HG03139 (cell line): ENCODE data around the gene ZNF154.
"Not testable (repeated sequence)": the region's sequence is repeated elsewhere in the genome, so short reads cannot be mapped to it uniquely, and the experiment has no call there.

Experiments
- ATAC-seq: cut with Tn5 transposase; IDR thresholded peaks from one replicate; pipeline ENCODE4 v1.9.1; 2021; ENCODE audit not compliant: unreplicated experiment

The ZNF154 gene

GRCh38 chr19:57708641-57709361 lies at the start of gene ZNF154:
TSS of gene ZNF154 (minus strand) at chr19:57709204. CDS start at chr19:57708971, 233 bp downstream.
- ATAC-seq = no peak

GRCh38 chr19:57757941-57758340 lies 48.9 kb upstream of the ZNF154 start:
- ATAC-seq = no peak

- ATAC-seq = no peak
These were observed 46.0 kb upstream of the ZNF154 start for GRCh38 chr19:57755031-57755430.

GRCh38 chr19:57754091-57754673 lies 45.2 kb upstream of the ZNF154 start:
- ATAC-seq = no peak

GRCh38 chr19:57748029-57748428 lies 39.0 kb upstream of the ZNF154 start:
- ATAC-seq = no peak

- no peak for ATAC-seq
These were observed 38.4 kb upstream of the ZNF154 start for GRCh38 chr19:57747472-57747807.

GRCh38 chr19:57746580-57747471 lies 37.8 kb upstream of the ZNF154 start, which contains the start of gene ZNF776:
TSS of gene ZNF776 (plus strand) at chr19:57746815. CDS start at chr19:57747059, 244 bp downstream.
- peak; percentile 95 for ATAC-seq

GRCh38 chr19:57738770-57739169 lies 29.8 kb upstream of the ZNF154 start:
- not testable (repeated sequence) for ATAC-seq

GRCh38 chr19:57738320-57738719 lies 29.3 kb upstream of the ZNF154 start:
- ATAC-seq = not testable (repeated sequence)

- no peak for ATAC-seq
These were observed 11.9 kb upstream of the ZNF154 start for GRCh38 chr19:57720878-57721277.

- ATAC-seq = no peak
These were observed 11.0 kb upstream of the ZNF154 start for GRCh38 chr19:57719901-57720519.

GRCh38 chr19:57719424-57719823 lies 10.4 kb upstream of the ZNF154 start:
- no peak for ATAC-seq

- no peak for ATAC-seq
These were observed 3.2 kb upstream of the ZNF154 start for GRCh38 chr19:57712222-57712621.

GRCh38 chr19:57709616-57710015 lies 612 bp upstream of the ZNF154 start:
- no peak for ATAC-seq

- no peak for ATAC-seq
These were observed 2.7 kb downstream of the ZNF154 start for GRCh38 chr19:57706346-57706745.

- no peak for ATAC-seq
These were observed 7.4 kb downstream of the ZNF154 start for GRCh38 chr19:57701625-57702024.

GRCh38 chr19:57689750-57690149 lies 19.3 kb downstream of the ZNF154 start:
- ATAC-seq = no peak

- ATAC-seq = no peak
These were observed 20.8 kb downstream of the ZNF154 start for GRCh38 chr19:57688011-57688763.

GRCh38 chr19:57687363-57688010 lies 21.5 kb downstream of the ZNF154 start:
- no peak for ATAC-seq

GRCh38 chr19:57686727-57687126 lies 22.3 kb downstream of the ZNF154 start:
- ATAC-seq = no peak
